GM10266 (cell line): ENCODE data around the gene DAPK1.

Experiments
- DNase-seq: peaks from one replicate; pipeline ENCODE4 v3.0.0; 2012; ENCODE audit errors: extremely low spot score
- CTCF ChIP-seq: IDR thresholded peaks from 2 replicates; pipeline ENCODE4 v1.5.1; 2012; ENCODE audit warnings: mild to moderate bottlenecking, low read depth; ENCODE audit not compliant: control insufficient read depth, insufficient read depth; ENCODE audit errors: missing control alignments

DAPK1 gene

GRCh38 chr9:87562530-87563170 lies 65.0 kb downstream of the DAPK1 start:
- TF ChIP-seq CTCF: no peak
- no peak for DNase-seq

- DNase-seq: peak; percentile 26
- TF ChIP-seq CTCF: no peak
Observed at GRCh38 chr9:87564111-87564510, 66.4 kb downstream of the DAPK1 start.

GRCh38 chr9:87564791-87565241 lies 67.1 kb downstream of the DAPK1 start:
- no peak for DNase-seq
- no peak for TF ChIP-seq CTCF

- no peak for TF ChIP-seq CTCF
- DNase-seq: no peak
Observed at GRCh38 chr9:87567001-87567400, 69.3 kb downstream of the DAPK1 start.

GRCh38 chr9:87567571-87567970 lies 69.9 kb downstream of the DAPK1 start:
- no peak for TF ChIP-seq CTCF
- DNase-seq: no peak

- TF ChIP-seq CTCF: no peak
- no peak for DNase-seq
Observed at GRCh38 chr9:87567983-87568382, 70.3 kb downstream of the DAPK1 start.

- TF ChIP-seq CTCF: no peak
- no peak for DNase-seq
Observed at GRCh38 chr9:87568401-87568800, 70.7 kb downstream of the DAPK1 start.
